Right atrium auricular region (tissue), 2 donors: ENCODE measurements around the gene KATNB1. TPM values are rescaled to one million over a fixed set of nuclear protein-coding genes. Genes with fewer than 3 reads are reported as not detected.
"Not testable (repeated sequence)": the region's sequence is repeated elsewhere in the genome, so short reads cannot be mapped to it uniquely, and the experiment has no call there.

Experiments
- DNase-seq: peaks from one replicate; pipeline ENCODE4 v3.0.0-alpha.2; 2019; ENCODE audit warnings: low spot score
- H3K27ac ChIP-seq, 2 donors: fragments of 200-600 bp; sonication (generic); 1 replicate in 1 of 2; 2 replicates in 1 of 2; pipeline ENCODE4 v1.5.1; 2016 to 2019
- H3K27me3 ChIP-seq, 2 donors: fragments of 200-600 bp; sonication (generic); one replicate each; pipeline versions ENCODE4 v1.5.1 to v1.6.0; 2017 to 2019
- H3K36me3 ChIP-seq: fragments of 200-600 bp; sonication (generic); one replicate; pipeline ENCODE4 v1.5.1; 2016
- H3K4me1 ChIP-seq, 2 donors: fragments of 200-600 bp; sonication (generic); one replicate each; pipeline versions ENCODE4 v1.5.1 to v1.6.0; 2017 to 2019
- H3K4me3 ChIP-seq, 2 donors: fragments of 200-600 bp; sonication (generic); 1 replicate in 1 of 2; 2 replicates in 1 of 2; pipeline ENCODE4 v1.5.1; 2017 to 2019; ENCODE audit warnings: mild to moderate bottlenecking in 1 of 2, moderate library complexity in 1 of 2
- H3K9me3 ChIP-seq, 2 donors: fragments of 200-600 bp; sonication (generic); one replicate each; pipeline ENCODE4 v1.5.1; 2019
- CTCF ChIP-seq, 2 donors: fragments of 200-600 bp; sonication (generic); IDR thresholded peaks; one replicate each; pipeline ENCODE4 v1.5.1; 2019; ENCODE audit warnings: antibody characterized with exemption in 2 of 2
- total RNA-seq, 2 donors: library from RNA; depleted of rRNA; stranded (reverse); fragments of >200 nt; gene quantifications; one replicate each; pipeline ENCODE4 v1.1.0, GENCODE V29; 2016

Gene KATNB1
- total RNA-seq, 2 donors from 2014 or later: 11.7 TPM

- TF ChIP-seq CTCF (IDR thresholded peaks at IDR 0.05): no peak
- DNase-seq: no peak
- Histone ChIP-seq H3K36me3 (no peaks in the 10 kb centered on the region), H3K4me3 (no peak overlapping the region), H3K27me3 (no peaks in the 10 kb centered on the region), H3K9me3 (no peaks in the 10 kb centered on the region), H3K4me1 (no peaks in the 10 kb centered on the region), H3K27ac (no peak overlapping the region)
Observed at GRCh38 chr16:57709663-57710062, 25.9 kb upstream of the KATNB1 start.

GRCh38 chr16:57711346-57711745 lies 24.2 kb upstream of the KATNB1 start:
- TF ChIP-seq CTCF (IDR thresholded peaks at IDR 0.05): no peak
- Histone ChIP-seq H3K36me3 (no peaks in the 10 kb centered on the region), H3K27ac (no peak overlapping the region), H3K27me3 (no peaks in the 10 kb centered on the region), H3K4me1 (no peaks in the 10 kb centered on the region), H3K9me3 (no peaks in the 10 kb centered on the region), H3K4me3 (no peak overlapping the region)
- DNase-seq: no peak

GRCh38 chr16:57711993-57712392 lies 23.6 kb upstream of the KATNB1 start:
- Histone ChIP-seq H3K4me3 (no peak overlapping the region), H3K36me3 (no peaks in the 10 kb centered on the region), H3K27ac (no peak overlapping the region), H3K9me3 (no peaks in the 10 kb centered on the region), H3K4me1 (no peaks in the 10 kb centered on the region), H3K27me3 (no peaks in the 10 kb centered on the region)
- no peak for TF ChIP-seq CTCF (IDR thresholded peaks at IDR 0.05)
- DNase-seq: no peak

GRCh38 chr16:57712569-57712968 lies 23.0 kb upstream of the KATNB1 start:
- H3K27me3 ChIP-seq, H3K27ac ChIP-seq, H3K4me1 ChIP-seq, H3K9me3 ChIP-seq, H3K36me3 ChIP-seq, DNase-seq, H3K4me3 ChIP-seq: not testable (repeated sequence)

- Histone ChIP-seq H3K27ac (no peak overlapping the region), H3K4me1 (no peaks in the 10 kb centered on the region), H3K4me3 (no peak overlapping the region), H3K27me3 (no peaks in the 10 kb centered on the region), H3K9me3 (no peaks in the 10 kb centered on the region), H3K36me3 (no peaks in the 10 kb centered on the region)
- TF ChIP-seq CTCF (IDR thresholded peaks at IDR 0.05): no peak
- DNase-seq: no peak
Observed at GRCh38 chr16:57713596-57713995, 22.0 kb upstream of the KATNB1 start.

GRCh38 chr16:57714047-57714446 lies 21.5 kb upstream of the KATNB1 start:
- no peaks in the 10 kb centered on the region for H3K27me3 ChIP-seq
- H3K4me3 ChIP-seq: no peak overlapping the region
- H3K36me3 ChIP-seq: no peaks in the 10 kb centered on the region
- TF ChIP-seq CTCF (IDR thresholded peaks at IDR 0.05): no peak
- DNase-seq: no peak
- H3K27ac ChIP-seq: no peak overlapping the region
- H3K9me3 ChIP-seq: no peaks in the 10 kb centered on the region
- H3K4me1 ChIP-seq: no peaks in the 10 kb centered on the region
